Testis (tissue), 2 donors: ENCODE results near the gene XYLB.

Experiments
- POLR2A ChIP-seq: fragments of 450-650 bp; IDR thresholded peaks from one replicate; pipeline ENCODE4 v1.6.1; 2017; ENCODE audit warnings: antibody characterized with exemption, mild to moderate bottlenecking, moderate library complexity
- TF ChIP-seq, protein P1 (sequence below), 3 experiments: fragments of 450-650 bp in 2 of 3; fragments of 200-600 bp in 1 of 3; sonication (generic) in 1 of 3; IDR thresholded peaks; one replicate each; pipeline ENCODE4 v1.5.1; 2016 to 2019; ENCODE audit warnings: antibody characterized with exemption in 3 of 3, mild to moderate bottlenecking in 2 of 3, moderate library complexity in 1 of 3

DNA sequence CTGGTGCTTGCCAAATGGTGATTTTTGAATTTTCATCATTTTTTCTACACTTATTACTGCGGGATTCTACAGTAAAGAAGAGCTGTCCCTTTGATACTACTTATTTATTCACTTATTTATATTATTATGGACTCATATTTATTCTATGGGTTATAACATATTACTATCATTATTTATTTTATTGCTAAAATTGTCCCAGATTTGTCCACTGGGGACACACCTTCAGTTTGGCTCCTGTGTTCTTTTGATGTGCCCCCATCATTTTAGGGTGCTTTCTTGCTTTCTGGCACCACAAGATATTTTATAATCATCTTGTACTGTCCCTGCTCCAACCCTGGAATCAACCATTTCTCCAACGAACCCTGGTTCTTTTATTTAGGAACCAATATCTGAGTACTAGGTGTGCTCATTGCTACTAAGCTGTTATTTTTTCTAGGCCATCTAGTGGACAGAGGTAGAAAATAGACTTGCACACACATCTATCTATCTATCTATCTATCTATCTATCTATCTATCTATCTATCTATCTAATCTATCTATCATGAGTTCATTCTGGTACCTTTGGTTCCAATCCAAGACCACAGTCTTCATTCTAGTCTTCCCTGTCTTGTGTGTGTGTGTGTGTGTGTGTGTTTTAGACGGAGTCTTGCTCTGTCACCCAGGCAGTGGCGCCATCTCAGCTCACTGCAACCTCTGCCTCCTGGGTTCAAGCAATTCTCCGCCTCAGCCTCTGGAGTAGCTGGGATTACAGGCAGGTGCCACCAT, 48.5 kb upstream of the XYLB start:
- TF ChIP-seq, protein P1, sequence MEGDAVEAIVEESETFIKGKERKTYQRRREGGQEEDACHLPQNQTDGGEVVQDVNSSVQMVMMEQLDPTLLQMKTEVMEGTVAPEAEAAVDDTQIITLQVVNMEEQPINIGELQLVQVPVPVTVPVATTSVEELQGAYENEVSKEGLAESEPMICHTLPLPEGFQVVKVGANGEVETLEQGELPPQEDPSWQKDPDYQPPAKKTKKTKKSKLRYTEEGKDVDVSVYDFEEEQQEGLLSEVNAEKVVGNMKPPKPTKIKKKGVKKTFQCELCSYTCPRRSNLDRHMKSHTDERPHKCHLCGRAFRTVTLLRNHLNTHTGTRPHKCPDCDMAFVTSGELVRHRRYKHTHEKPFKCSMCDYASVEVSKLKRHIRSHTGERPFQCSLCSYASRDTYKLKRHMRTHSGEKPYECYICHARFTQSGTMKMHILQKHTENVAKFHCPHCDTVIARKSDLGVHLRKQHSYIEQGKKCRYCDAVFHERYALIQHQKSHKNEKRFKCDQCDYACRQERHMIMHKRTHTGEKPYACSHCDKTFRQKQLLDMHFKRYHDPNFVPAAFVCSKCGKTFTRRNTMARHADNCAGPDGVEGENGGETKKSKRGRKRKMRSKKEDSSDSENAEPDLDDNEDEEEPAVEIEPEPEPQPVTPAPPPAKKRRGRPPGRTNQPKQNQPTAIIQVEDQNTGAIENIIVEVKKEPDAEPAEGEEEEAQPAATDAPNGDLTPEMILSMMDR (IDR thresholded peaks at IDR 0.05) = no peak
- TF ChIP-seq POLR2A = no peak
